OCI-LY7 (cell line): ENCODE results near the gene NUDT8.

ENCODE experiments used
- EZH2phosphoT487 ChIP-seq: fragments of 200-600 bp; sonication (generic); IDR thresholded peaks from 2 replicates; pipeline ENCODE4 v1.6.1; 2018; ENCODE audit warnings: low read depth, borderline replicate concordance, mild to moderate bottlenecking, mixed run types, antibody characterized with exemption, low read length, moderate library complexity, mixed read lengths
- TF ChIP-seq, protein P1 (sequence below): fragments of 200-600 bp; sonication (generic); conservative IDR thresholded peaks from 2 replicates; pipeline ENCODE4 v1.5.1; 2014; ENCODE audit warnings: mild to moderate bottlenecking, antibody characterized with exemption, low read length, moderate library complexity, mixed read lengths

DNA sequence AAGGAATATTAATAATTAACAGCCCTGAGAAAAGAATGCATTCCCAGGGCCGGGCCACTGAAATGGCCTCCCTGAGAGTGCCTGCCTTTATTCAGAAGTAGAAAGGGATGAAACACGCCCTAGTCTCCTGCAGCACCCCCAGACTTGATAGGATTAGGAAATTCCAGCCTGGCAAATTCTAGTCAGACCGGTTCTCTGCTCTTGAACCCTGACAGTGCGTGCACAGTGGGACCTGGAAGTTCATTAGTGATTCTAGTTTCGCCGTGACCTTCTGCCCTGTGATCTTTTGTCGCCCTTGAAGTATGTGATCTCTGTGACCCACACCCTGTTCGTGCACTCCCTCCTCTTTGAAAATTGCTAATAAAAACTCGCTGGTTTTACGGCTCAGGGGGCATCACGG is 48.3 kb downstream of the NUDT8 start:
- TF ChIP-seq, protein P1, sequence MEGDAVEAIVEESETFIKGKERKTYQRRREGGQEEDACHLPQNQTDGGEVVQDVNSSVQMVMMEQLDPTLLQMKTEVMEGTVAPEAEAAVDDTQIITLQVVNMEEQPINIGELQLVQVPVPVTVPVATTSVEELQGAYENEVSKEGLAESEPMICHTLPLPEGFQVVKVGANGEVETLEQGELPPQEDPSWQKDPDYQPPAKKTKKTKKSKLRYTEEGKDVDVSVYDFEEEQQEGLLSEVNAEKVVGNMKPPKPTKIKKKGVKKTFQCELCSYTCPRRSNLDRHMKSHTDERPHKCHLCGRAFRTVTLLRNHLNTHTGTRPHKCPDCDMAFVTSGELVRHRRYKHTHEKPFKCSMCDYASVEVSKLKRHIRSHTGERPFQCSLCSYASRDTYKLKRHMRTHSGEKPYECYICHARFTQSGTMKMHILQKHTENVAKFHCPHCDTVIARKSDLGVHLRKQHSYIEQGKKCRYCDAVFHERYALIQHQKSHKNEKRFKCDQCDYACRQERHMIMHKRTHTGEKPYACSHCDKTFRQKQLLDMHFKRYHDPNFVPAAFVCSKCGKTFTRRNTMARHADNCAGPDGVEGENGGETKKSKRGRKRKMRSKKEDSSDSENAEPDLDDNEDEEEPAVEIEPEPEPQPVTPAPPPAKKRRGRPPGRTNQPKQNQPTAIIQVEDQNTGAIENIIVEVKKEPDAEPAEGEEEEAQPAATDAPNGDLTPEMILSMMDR = no peak
- TF ChIP-seq EZH2phosphoT487 = no peak
